GM18861 (cell line): Measurements from ENCODE around the gene MYOZ3.

Experiments
- ATAC-seq: cut with Tn5 transposase; IDR thresholded peaks from one replicate; pipeline ENCODE4 v1.9.1; 2021; ENCODE audit not compliant: unreplicated experiment

The MYOZ3 gene

GRCh38 chr5:150700246-150700593 is 39.2 kb downstream of the MYOZ3 start:
- ATAC-seq, result peak; percentile 14

- ATAC-seq, result peak; percentile 87
Measured at GRCh38 chr5:150700594-150701377, 39.7 kb downstream of the MYOZ3 start, which contains the start of gene RBM22. TSS of gene RBM22 (minus strand) at chr5:150701062. CDS start at chr5:150700985, 77 bp downstream.

GRCh38 chr5:150703762-150704161 is 42.7 kb downstream of the MYOZ3 start:
- ATAC-seq, result no peak

- ATAC-seq, result no peak
Measured at GRCh38 chr5:150706776-150707390, 45.8 kb downstream of the MYOZ3 start.

DNA sequence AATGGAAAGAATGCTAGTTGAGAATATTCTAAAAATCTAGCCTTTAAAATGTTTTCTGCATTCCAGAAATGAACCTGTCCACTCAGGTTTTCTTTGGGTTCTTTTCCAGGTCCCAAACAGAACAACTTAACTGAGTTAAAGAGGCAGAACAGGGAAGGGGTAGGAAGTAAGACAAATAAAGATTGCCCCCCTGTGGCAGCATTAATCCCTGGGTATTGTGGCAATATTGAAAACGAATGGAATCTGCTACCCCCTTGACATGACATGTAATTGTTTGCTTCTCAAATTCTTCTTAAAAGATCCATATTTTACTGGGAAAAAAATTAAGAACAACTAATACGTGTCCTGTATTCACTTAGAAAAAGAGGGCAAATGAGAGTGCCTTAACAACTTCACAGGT is 49.1 kb downstream of the MYOZ3 start:
- no peak for ATAC-seq

GRCh38 chr5:150723845-150724244 is 62.8 kb downstream of the MYOZ3 start:
- ATAC-seq, result no peak
